GM13977 (cell line): Measurements from ENCODE around the gene DTHD1.

Source experiments
- DNase-seq: peaks from one replicate; pipeline ENCODE4 v3.0.0; 2012; ENCODE audit warnings: low spot score
- CTCF ChIP-seq: IDR thresholded peaks from 2 replicates; pipeline ENCODE4 v1.5.1; 2012; ENCODE audit warnings: mild to moderate bottlenecking, control low read depth; ENCODE audit not compliant: insufficient read depth; ENCODE audit errors: extremely low read depth, missing control alignments
- in situ Hi-C: fragments of 300-500 bp; cut with MboI; formaldehyde crosslinking; loops from one replicate; pipeline ENCODE4 v1.12.0; 2022; ENCODE audit warnings: low sequenced_read_pairs, low pct_unique_long_range_greater_than_20kb, mixed read lengths, inconsistent platforms; ENCODE audit not compliant: unreplicated experiment

Gene DTHD1

DNA sequence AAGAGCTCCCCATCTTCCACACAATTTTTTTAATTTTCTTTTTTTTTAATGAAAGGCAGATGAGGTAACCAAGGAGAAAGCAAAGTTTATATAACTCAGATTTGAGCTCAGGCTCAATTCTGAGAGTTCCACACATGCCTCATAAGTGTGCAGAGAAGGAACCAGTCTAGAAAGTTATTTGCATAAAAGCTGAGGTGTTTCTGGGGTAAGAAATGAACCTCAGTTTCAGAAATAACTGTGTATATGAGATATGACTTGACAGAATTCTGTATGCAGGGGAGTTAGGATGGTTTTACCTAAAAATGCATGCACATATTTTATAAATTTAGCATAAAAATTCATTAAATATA is 51.3 kb downstream of the DTHD1 start:
- peak; percentile 23 for DNase-seq
- TF ChIP-seq CTCF = no peak

GRCh38 chr4:36333303-36333877 is 52.0 kb downstream of the DTHD1 start:
- no peak for DNase-seq
- TF ChIP-seq CTCF = no peak
- in situ Hi-C loops = no loop called here

More for the DNA sequence above, 51.3 kb downstream of the DTHD1 start:
- in situ Hi-C loops = no loop called here

- no peak for DNase-seq
- in situ Hi-C loops = no loop called here
- no peak for TF ChIP-seq CTCF
Measured at GRCh38 chr4:36337665-36338185, 56.3 kb downstream of the DTHD1 start.

- no peak for TF ChIP-seq CTCF
- DNase-seq = no peak
- in situ Hi-C loops = no loop called here
Measured at GRCh38 chr4:36338973-36339372, 57.6 kb downstream of the DTHD1 start.

GRCh38 chr4:36341936-36342335 is 60.5 kb downstream of the DTHD1 start:
- no peak for TF ChIP-seq CTCF
- DNase-seq = no peak
- in situ Hi-C loops = loop anchor here (10.0 kb wide), 1 partner anchor 53 kb away; no protein-coding TSS in a partner anchor

DNA sequence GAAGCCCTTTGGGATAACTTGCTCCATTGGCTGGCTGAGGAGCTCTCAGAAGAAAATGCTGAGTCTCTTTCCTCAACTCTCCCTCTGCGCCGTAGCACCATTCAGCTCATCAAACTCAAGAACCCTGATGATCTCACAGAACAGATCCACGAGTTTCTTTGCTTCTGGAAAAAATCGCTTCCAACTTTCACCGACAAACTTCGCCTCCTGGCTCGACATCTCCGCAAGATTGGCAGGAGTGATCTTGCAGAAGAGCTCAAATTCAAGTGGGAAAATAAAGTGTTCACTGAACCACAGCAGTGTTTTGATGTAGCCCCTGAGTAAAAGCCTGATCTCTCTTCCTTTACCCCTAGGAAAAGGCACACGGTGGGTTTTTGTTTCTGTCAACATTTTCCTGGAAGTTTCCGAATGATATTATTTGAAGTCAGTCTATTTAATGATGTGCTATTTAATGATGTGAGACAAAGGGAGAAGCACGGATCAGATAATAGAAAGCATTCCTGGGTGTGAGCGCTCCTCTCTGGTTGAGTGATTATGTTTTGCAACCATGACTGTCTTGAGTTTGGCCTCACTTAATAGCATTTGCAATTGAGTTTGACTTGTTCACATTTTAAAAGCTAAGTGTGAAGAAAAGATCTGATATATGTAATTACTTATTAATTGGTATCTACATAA is 62.2 kb downstream of the DTHD1 start:
- in situ Hi-C loops = loop anchor here (10.0 kb wide), 1 partner anchor 51 kb away; no protein-coding TSS in a partner anchor
- DNase-seq = no peak
- no peak for TF ChIP-seq CTCF
